KMS-11 (cell line): ENCODE data around the gene SEC14L6.

Experiments
- H2AFZ ChIP-seq: fragments of 200-600 bp; sonication (generic); 2 replicates; pipeline ENCODE4 v1.6.1; 2016; ENCODE audit warnings: antibody characterized with exemption, mixed run types, low read depth
- H3K27ac ChIP-seq: fragments of 200-600 bp; sonication (generic); 2 replicates; pipeline ENCODE4 v1.6.1; 2016; ENCODE audit warnings: mild to moderate bottlenecking, mixed run types
- H3K27me3 ChIP-seq: fragments of 200-600 bp; sonication (generic); 2 replicates; pipeline ENCODE4 v1.6.1; 2017; ENCODE audit warnings: mild to moderate bottlenecking, low read depth, mixed run types, moderate library complexity; ENCODE audit not compliant: insufficient read depth
- H3K36me3 ChIP-seq: fragments of 200-600 bp; sonication (generic); 2 replicates; pipeline ENCODE4 v1.6.1; 2017; ENCODE audit warnings: mild to moderate bottlenecking, mixed run types; ENCODE audit not compliant: insufficient read depth
- H3K4me1 ChIP-seq: fragments of 200-600 bp; sonication (generic); 2 replicates; pipeline ENCODE4 v1.6.1; 2016; ENCODE audit warnings: mild to moderate bottlenecking, low read depth, mixed run types; ENCODE audit not compliant: poor library complexity, severe bottlenecking
- H3K4me2 ChIP-seq: fragments of 200-600 bp; sonication (generic); 2 replicates; pipeline ENCODE4 v1.7.0; 2016; ENCODE audit warnings: mild to moderate bottlenecking, mixed run types
- H3K4me3 ChIP-seq: fragments of 200-600 bp; sonication (generic); IDR thresholded peaks from 2 replicates; pipeline ENCODE4 v1.6.1; 2017; ENCODE audit warnings: low read depth, low read length, mixed read lengths; ENCODE audit not compliant: insufficient read depth
- H3K79me2 ChIP-seq: fragments of 200-600 bp; sonication (generic); 2 replicates; pipeline ENCODE4 v1.6.1; 2016; ENCODE audit warnings: low read depth, mixed run types; ENCODE audit not compliant: insufficient read depth
- H3K9ac ChIP-seq: fragments of 200-600 bp; sonication (generic); 2 replicates; pipeline ENCODE4 v1.6.1; 2016; ENCODE audit warnings: mild to moderate bottlenecking, mixed run types
- H4K20me1 ChIP-seq: fragments of 200-600 bp; sonication (generic); 2 replicates; pipeline ENCODE4 v1.6.1; 2016; ENCODE audit warnings: mild to moderate bottlenecking, mixed run types; ENCODE audit not compliant: insufficient read depth
- CTCF ChIP-seq: fragments of 200-600 bp; sonication (generic); conservative IDR thresholded peaks from 2 replicates; pipeline ENCODE4 v1.6.1; 2017; ENCODE audit warnings: low read depth, mild to moderate bottlenecking, antibody characterized with exemption, low read length, moderate library complexity, mixed read lengths

The SEC14L6 gene

GRCh38 chr22:30486118-30486517 lies 60.4 kb downstream of the SEC14L6 start:
- no peaks in the 10 kb centered on the region for H3K79me2 ChIP-seq
- H3K36me3 ChIP-seq: no peaks in the 10 kb centered on the region
- H3K27me3 ChIP-seq: peaks cover 36% of the 10 kb centered on the region; the same call in 1 of the 2 replicates
- no peak overlapping the region for H3K4me3 ChIP-seq
- no peaks in the 10 kb centered on the region for H3K4me1 ChIP-seq
- H3K9ac ChIP-seq: no peak overlapping the region
- no peak overlapping the region for H3K4me2 ChIP-seq
- H4K20me1 ChIP-seq: no peaks in the 10 kb centered on the region
- H2AFZ ChIP-seq: no peak overlapping the region
- no peak overlapping the region for H3K27ac ChIP-seq
- no peak for TF ChIP-seq CTCF

GRCh38 chr22:30485362-30485988 lies 61.1 kb downstream of the SEC14L6 start:
- H3K4me1 ChIP-seq: no peaks in the 10 kb centered on the region
- H3K36me3 ChIP-seq: no peaks in the 10 kb centered on the region
- no peak overlapping the region for H3K4me3 ChIP-seq
- H3K9ac ChIP-seq: no peak overlapping the region
- H3K27me3 ChIP-seq: peaks cover 36% of the 10 kb centered on the region; the same call in 1 of the 2 replicates
- no peaks in the 10 kb centered on the region for H4K20me1 ChIP-seq
- H3K4me2 ChIP-seq: no peak overlapping the region
- TF ChIP-seq CTCF: peak; percentile 89
- H3K79me2 ChIP-seq: no peaks in the 10 kb centered on the region
- no peak overlapping the region for H3K27ac ChIP-seq
- H2AFZ ChIP-seq: 0 out of 2 replicates have a peak overlapping the region, but pooled peaks have one; percentile 19

- no peak overlapping the region for H3K4me3 ChIP-seq
- H3K9ac ChIP-seq: no peak overlapping the region
- H3K4me2 ChIP-seq: no peak overlapping the region
- H4K20me1 ChIP-seq: no peaks in the 10 kb centered on the region
- no peak overlapping the region for H3K27ac ChIP-seq
- H2AFZ ChIP-seq: no peak overlapping the region
- TF ChIP-seq CTCF: no peak
- no peaks in the 10 kb centered on the region for H3K4me1 ChIP-seq
- H3K79me2 ChIP-seq: no peaks in the 10 kb centered on the region
- peaks cover 36% of the 10 kb centered on the region; the same call in 1 of the 2 replicates for H3K27me3 ChIP-seq
- H3K36me3 ChIP-seq: no peaks in the 10 kb centered on the region
Measured at GRCh38 chr22:30483169-30483568, 63.4 kb downstream of the SEC14L6 start.

GRCh38 chr22:30481711-30482110 lies 64.8 kb downstream of the SEC14L6 start:
- Histone ChIP-seq H3K4me2 (no peak overlapping the region), H3K27ac (no peak overlapping the region), H2AFZ (no peak overlapping the region), H3K36me3 (no peaks in the 10 kb centered on the region), H3K27me3 (peaks cover 50% of the 10 kb centered on the region; the same call in 1 of the 2 replicates), H4K20me1 (no peaks in the 10 kb centered on the region), H3K9ac (no peak overlapping the region), H3K4me1 (no peaks in the 10 kb centered on the region), H3K4me3 (no peak overlapping the region), H3K79me2 (no peaks in the 10 kb centered on the region)
- TF ChIP-seq CTCF: no peak
